Measurements from ENCODE around the gene IFFO2.

Gene IFFO2

DNA sequence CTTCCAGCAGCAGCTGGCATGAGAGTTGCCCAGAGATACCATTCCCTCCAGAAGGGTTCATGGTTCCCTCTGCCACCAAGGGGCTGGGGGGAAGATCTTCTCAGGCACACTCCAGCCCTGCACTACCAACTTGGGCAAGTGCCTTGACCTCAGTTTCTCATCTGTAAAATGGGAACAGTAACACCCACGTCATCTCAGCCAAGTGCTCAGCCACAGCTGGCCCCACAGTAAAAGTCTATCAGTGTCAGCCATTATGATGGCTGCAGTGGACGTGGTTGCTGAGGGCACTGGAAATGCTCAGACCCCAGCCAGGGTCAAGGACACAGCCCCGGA, 80.7 kb downstream of the IFFO2 start:
- TF ChIP-seq, protein P1, sequence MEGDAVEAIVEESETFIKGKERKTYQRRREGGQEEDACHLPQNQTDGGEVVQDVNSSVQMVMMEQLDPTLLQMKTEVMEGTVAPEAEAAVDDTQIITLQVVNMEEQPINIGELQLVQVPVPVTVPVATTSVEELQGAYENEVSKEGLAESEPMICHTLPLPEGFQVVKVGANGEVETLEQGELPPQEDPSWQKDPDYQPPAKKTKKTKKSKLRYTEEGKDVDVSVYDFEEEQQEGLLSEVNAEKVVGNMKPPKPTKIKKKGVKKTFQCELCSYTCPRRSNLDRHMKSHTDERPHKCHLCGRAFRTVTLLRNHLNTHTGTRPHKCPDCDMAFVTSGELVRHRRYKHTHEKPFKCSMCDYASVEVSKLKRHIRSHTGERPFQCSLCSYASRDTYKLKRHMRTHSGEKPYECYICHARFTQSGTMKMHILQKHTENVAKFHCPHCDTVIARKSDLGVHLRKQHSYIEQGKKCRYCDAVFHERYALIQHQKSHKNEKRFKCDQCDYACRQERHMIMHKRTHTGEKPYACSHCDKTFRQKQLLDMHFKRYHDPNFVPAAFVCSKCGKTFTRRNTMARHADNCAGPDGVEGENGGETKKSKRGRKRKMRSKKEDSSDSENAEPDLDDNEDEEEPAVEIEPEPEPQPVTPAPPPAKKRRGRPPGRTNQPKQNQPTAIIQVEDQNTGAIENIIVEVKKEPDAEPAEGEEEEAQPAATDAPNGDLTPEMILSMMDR (conservative IDR thresholded peaks at IDR 0.05), result no peak
- H3K27ac ChIP-seq, result no peak overlapping the region

DNA sequence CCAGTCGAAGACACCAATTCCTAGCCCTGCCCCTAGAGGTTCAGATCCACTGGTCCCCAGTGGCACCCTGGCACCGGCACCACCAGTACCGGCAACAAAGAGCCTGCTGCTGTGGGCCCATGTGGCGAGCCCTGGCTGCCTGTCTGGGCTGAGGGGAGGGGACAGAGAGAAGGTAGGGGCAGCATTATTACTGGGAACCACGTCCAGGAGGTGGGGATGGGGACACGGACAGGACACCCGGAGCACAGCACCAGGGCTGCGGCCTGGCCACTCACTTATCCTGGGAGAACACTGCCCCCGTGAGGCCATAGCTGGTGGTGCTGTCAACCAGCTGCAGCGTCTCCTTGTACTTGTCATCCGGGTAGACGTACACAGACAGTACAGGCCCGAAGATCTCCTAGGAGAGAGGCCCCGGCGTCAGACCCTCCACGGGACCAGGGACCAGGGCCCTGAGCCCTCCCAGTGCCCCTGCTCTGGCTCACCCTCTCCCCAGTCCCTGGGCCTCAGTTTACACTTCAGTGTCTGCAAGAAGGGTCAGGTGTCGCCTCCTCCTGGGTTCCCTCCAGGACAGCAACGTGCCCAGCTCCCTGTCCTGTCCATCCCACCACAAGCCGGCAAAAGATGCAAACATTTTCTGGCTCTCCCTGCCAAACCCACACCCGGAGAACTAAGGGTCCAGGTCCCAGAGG, 81.2 kb downstream of the IFFO2 start:
- H3K27ac ChIP-seq, result no peak overlapping the region
- TF ChIP-seq, protein P1 (conservative IDR thresholded peaks at IDR 0.05), result peak; percentile 88

DNA sequence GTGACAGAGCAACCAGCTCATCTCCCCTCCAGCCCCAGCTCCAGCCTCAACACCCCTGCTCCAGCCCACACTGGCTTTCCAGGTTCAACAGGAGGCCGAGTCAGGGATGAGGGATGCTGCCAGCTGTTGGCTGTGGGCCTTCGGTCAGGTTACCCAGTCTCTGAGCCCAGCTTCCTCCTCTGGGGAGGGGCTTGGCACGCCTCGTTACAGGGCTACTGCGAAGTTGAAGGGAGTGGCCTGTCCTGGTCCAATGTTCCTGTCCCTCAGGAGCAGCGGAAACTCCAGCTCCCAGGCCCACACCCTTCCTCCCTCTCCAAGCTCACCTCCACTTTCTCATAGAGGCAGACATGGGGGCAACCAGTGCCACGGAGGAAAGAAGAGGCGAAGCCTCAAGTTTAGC, 81.9 kb downstream of the IFFO2 start:
- H3K27ac ChIP-seq, result no peak overlapping the region
- TF ChIP-seq, protein P1 (conservative IDR thresholded peaks at IDR 0.05), result no peak

DNA sequence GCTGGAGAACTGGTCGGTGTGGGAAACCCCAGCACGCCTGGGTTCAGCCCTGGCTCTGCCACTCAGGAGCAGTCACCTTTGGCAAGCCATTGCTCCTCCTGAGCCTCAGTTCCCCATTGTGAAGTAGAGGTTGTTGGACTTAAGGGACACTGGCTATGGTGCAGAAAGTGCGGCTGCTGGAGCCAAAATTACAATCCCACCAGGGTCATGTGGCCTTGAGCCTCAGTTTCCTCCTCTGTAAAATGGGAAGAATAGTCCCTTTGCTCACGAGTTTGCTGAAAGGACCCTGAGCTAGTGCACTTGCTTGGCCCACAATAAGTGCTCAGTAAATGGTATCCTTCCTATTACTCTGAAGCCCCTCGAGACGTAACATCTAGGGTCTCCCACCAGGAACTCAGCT, 82.4 kb downstream of the IFFO2 start:
- no peak overlapping the region for H3K27ac ChIP-seq
- TF ChIP-seq, protein P1 (conservative IDR thresholded peaks at IDR 0.05), result no peak

DNA sequence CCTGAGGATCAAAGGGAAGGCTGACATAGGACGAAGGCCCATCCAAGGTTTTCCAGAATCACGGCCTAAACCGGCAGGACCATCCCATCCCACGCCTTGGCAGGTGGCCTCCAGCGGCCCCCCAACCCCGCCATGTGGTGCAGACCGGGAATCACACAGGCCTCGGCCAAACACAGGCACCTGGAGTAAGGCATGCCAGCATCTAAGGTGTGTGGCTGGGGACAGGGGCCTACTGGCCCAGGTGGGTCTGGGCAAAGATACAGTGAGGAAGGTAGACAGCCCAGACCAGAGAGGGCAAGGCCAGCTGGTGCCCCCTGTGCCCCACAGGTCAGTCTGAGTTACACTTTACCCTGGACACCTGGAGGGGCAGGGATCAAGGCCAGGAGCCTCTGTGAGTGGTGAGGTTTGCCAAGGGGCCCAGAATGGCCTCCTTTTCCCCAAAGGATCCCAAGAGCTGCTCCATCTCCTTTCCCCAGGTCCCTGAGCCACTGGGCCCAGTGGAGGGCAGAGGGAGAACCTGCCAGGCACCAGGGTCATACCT, 84.3 kb downstream of the IFFO2 start:
- TF ChIP-seq, protein P1 (conservative IDR thresholded peaks at IDR 0.05), result no peak
- no peak overlapping the region for H3K27ac ChIP-seq

DNA sequence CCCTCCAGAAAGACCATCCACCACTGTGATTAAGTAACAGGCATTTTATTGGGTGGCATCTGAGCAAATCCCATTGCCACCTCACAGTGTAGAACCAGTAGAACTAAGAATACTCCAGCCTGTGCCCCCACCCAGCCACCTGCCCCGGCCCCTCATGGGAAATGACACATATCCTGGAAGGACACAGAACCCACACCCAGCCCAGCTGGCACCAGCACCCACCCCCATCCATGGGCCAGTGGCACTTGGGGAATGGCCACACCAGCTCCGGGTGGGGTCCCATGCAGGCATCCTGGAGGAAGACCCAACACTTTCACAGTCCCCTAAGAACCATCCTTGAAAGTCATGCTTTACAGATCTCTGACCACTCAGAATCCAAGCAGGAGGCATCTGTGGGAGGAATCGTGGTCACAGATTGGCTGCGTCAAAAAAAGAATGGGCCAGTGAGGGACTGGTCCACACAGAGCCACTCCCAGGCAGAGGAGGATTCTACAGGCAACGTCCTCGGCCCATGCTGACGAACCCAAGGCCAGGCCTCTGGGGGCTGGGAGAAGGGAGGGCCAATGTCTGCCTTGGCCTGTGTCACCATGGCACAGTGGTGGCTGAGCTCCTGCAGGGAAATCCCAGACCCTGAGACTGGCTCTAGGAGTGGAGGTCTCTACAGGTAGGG, 84.9 kb downstream of the IFFO2 start:
- TF ChIP-seq, protein P1 (conservative IDR thresholded peaks at IDR 0.05), result no peak
- no peak overlapping the region for H3K27ac ChIP-seq

DNA sequence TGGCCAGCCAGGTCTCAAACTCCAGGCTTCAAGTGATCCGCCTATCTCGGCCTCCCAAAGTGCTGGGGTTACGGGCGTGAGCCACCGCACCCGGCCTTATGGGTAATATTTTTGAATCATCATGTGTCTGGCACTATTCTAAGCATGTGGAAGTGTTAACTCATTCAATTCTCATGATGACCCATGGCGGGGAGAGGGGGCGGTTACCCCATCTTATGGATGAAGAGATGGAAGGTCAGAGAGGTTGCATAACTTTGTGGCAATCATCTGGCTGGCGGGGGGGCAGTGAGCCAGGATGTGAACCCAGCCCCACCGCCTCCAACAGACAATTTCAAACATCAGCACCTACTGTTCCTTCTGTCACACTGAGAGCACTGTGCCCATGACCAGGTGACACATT, 85.5 kb downstream of the IFFO2 start:
- H3K27ac ChIP-seq, result no peak overlapping the region
- TF ChIP-seq, protein P1 (conservative IDR thresholded peaks at IDR 0.05), result no peak

DNA sequence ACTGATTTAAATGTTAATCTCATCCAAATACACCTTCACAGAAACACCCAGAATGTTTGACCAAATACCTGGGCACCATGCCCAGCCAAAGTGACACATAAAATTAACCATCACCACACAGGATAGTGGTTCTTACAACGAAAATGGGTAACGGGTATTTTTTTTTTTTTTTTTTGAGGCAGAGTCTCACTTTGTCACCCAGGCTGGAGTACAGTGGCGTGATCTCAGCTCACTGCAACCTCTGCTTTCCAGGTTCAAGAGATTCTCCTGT, 85.9 kb downstream of the IFFO2 start:
- peak overlapping the region; percentile 19; the same call in 1 of the 2 replicates for H3K27ac ChIP-seq
